K562 (cell line): ENCODE data around the gene COL8A2. TPM values are rescaled to one million over a fixed set of nuclear protein-coding genes. Genes with fewer than 3 reads are reported as not detected.

Experiments used
- ATAC-seq: fragments of 200-7000 bp; cut with Tn5 transposase; 3 replicates; pipeline ENCODE4 v1.9.1; 2020; ENCODE audit warnings: moderate library complexity
- BruUV-seq: library from RNA; stranded (reverse); fragments of 400-500 nt; replicated peaks from 2 replicates; lab custom pipeline; 2021; lab: Mats Ljungman, UMichigan
- CTCF ChIA-PET: fragments of 300-600 bp; formaldehyde crosslinking; extraction: SDS; loops from one replicate; lab custom pipeline; 2021; ENCODE audit warnings: low intra/inter-chr PET ratio; lab: Yijun Ruan, JAX
- POLR2A ChIA-PET: fragments of 300-600, 350-650 bp; sonication (Branson Sonifier 250); formaldehyde crosslinking; extraction: SDS; loops from one replicate; lab custom pipeline; 2021; ENCODE audit warnings: antibody characterized with exemption, inconsistent platforms; lab: Yijun Ruan, JAX
- DNase-seq, 4 experiments: peaks; one replicate each; pipeline versions ENCODE4 v3.0.0 to v3.0.0-alpha.2; 2011 to 2018; ENCODE audit warnings: low spot score in 3 of 4, mixed read lengths in 3 of 4; ENCODE audit errors: extremely low read depth in 1 of 4
- FAIRE-seq: peaks from 2 replicates; lab custom pipeline; 2011; peaks lifted over from hg19 to GRCh38; lab: Jason Lieb, UNC
- H2AFZ ChIP-seq: 2 replicates; pipeline ENCODE4 v1.6.0; 2011; ENCODE audit warnings: low read depth, low read length, control low read depth, inconsistent platforms
- H3K27ac ChIP-seq: fragments of 200-600 bp; 3 replicates; pipeline ENCODE4 v1.8.0; 2011; ENCODE audit warnings: low read depth, mild to moderate bottlenecking, control low read depth, inconsistent platforms, low read length, moderate library complexity, mixed read lengths; ENCODE audit errors: extremely low read depth
- H3K27me3 ChIP-seq, 2 experiments: fragments of 300-600 bp in 1 of 2; 2 replicates in 1 of 2; 3 replicates in 1 of 2; pipeline versions ENCODE4 v1.6.0 to v1.8.0; 2011; ENCODE audit warnings: inconsistent platforms in 2 of 2, low read length in 2 of 2, mild to moderate bottlenecking in 1 of 2, mixed read lengths in 1 of 2, moderate library complexity in 1 of 2; ENCODE audit not compliant: control insufficient read depth in 2 of 2, insufficient read depth in 2 of 2
- H3K36me3 ChIP-seq: fragments of 300-600 bp; 3 replicates; pipeline ENCODE4 v1.8.0; 2011; ENCODE audit warnings: mild to moderate bottlenecking, low read length, inconsistent platforms; ENCODE audit not compliant: control insufficient read depth, insufficient read depth
- H3K4me1 ChIP-seq, 2 experiments: fragments of 200-600 bp in 1 of 2; replicated peaks in 1 of 2; 2 replicates in 1 of 2; 3 replicates in 1 of 2; pipeline versions ENCODE4 v1.5.1 to v1.8.0; 2011; ENCODE audit warnings: inconsistent platforms in 2 of 2, low read length in 2 of 2, mild to moderate bottlenecking in 1 of 2, mixed read lengths in 1 of 2, moderate library complexity in 1 of 2; ENCODE audit not compliant: control insufficient read depth in 2 of 2, insufficient read depth in 2 of 2
- H3K4me2 ChIP-seq: 2 replicates; pipeline ENCODE4 v1.6.1; 2011; ENCODE audit warnings: low read length, control low read depth, inconsistent platforms, mixed read lengths; ENCODE audit not compliant: insufficient read depth
- H3K4me3 ChIP-seq: fragments of 200-600 bp; sonication (generic), shearing (Covaris generic); 2 replicates; pipeline ENCODE4 v1.5.1; 2016; ENCODE audit warnings: control low read depth, inconsistent platforms
- H3K79me2 ChIP-seq: fragments of 200-600 bp; 3 replicates; pipeline ENCODE4 v1.8.0; 2011; ENCODE audit warnings: low read length, inconsistent platforms; ENCODE audit not compliant: control insufficient read depth, insufficient read depth
- H3K9ac ChIP-seq, 2 experiments: 2 replicates each; pipeline versions ENCODE4 v1.6.0 to v1.6.1; 2011; ENCODE audit warnings: low read depth in 2 of 2, low read length in 2 of 2, control low read depth in 1 of 2, inconsistent platforms in 1 of 2, mild to moderate bottlenecking in 1 of 2, mixed read lengths in 1 of 2; ENCODE audit not compliant: insufficient read depth in 1 of 2
- H3K9me1 ChIP-seq: one replicate; pipeline ENCODE4 v1.6.0; 2011; ENCODE audit warnings: inconsistent platforms, mild to moderate bottlenecking, low read length, moderate library complexity; ENCODE audit not compliant: control insufficient read depth, insufficient read depth
- H3K9me3 ChIP-seq: replicated peaks from 2 replicates; pipeline ENCODE4 v1.5.1; 2011; ENCODE audit warnings: low read depth, low read length, inconsistent platforms; ENCODE audit not compliant: control insufficient read depth, insufficient read depth
- H4K20me1 ChIP-seq: replicated peaks from 2 replicates; pipeline ENCODE4 v1.6.1; 2011; ENCODE audit warnings: low read length, inconsistent platforms, mixed read lengths; ENCODE audit not compliant: control insufficient read depth, insufficient read depth
- BRD9 ChIP-seq: fragments of 450-650 bp; IDR thresholded peaks from 2 replicates; pipeline ENCODE4 v1.6.1; 2018; ENCODE audit warnings: low read depth; ENCODE audit not compliant: partially characterized antibody
- EZH2 ChIP-seq: IDR thresholded peaks from 2 replicates; pipeline ENCODE4 v1.6.1; 2012; ENCODE audit warnings: low read depth, mild to moderate bottlenecking, inconsistent platforms, low read length, borderline replicate concordance
- FOXJ2 ChIP-seq: fragments of 200-800 bp; sonication (Bioruptor generic); IDR thresholded peaks from 2 replicates; pipeline ENCODE4 v1.6.1; 2016; ENCODE audit warnings: missing genetic modification characterization, missing compliant biosample characterization
- KAT2B ChIP-seq: IDR thresholded peaks from one replicate; pipeline ENCODE4 v1.6.1; 2012; ENCODE audit warnings: low read depth, mild to moderate bottlenecking, control low read depth, inconsistent platforms, low read length, moderate library complexity
- MCM7 ChIP-seq, 2 experiments: fragments of 450-650 bp; IDR thresholded peaks; 2 replicates each; pipeline ENCODE4 v1.6.1; 2016 to 2018
- RFX5 ChIP-seq: IDR thresholded peaks from 2 replicates; pipeline ENCODE4 v1.6.1; 2011; ENCODE audit warnings: low read depth, mild to moderate bottlenecking, improper control_type of control experiment, low read length
- ZNF444 ChIP-seq: fragments of 250-450 bp; sonication (Bioruptor Pico); IDR thresholded peaks from 2 replicates; pipeline ENCODE4 v1.4.0; 2020; ENCODE audit warnings: mild to moderate bottlenecking, moderate library complexity
- WGBS: fragments of 100-300 bp; shearing (Covaris generic); methylation state at CpG from one replicate; pipeline ENCODE4 v1.1.6; 2016; ENCODE audit warnings: low coverage, mixed read lengths; ENCODE audit not compliant: insufficient coverage; ENCODE audit errors: missing lambda C conversion rate; 5-methylcytosine and 5-hydroxymethylcytosine counted together
- in situ Hi-C: fragments of 300-500 bp; cut with MboI; formaldehyde crosslinking; loops from 4 replicates; pipeline ENCODE4 v1.15.0; 2018; ENCODE audit warnings: inconsistent platforms, mixed read lengths
- intact Hi-C: fragments of 100-400 bp; cut with micrococcal nuclease; formaldehyde crosslinking; loops from 2 replicates; pipeline ENCODE4 v1.14.2; 2022
- polyA plus RNA-seq, 8 experiments: library from polyadenylated mRNA; depleted of rRNA in 4 of 8; stranded (reverse) in 5 of 8; unstranded in 3 of 8; fragments of >200 nt; fragmentation: Nextera tagmentation in 2 of 8; fragmentation: Illumina TruSeq in 1 of 8; extraction: Ambion mirVana in 2 of 8; extraction: Trizol in 1 of 8; gene quantifications; 2 replicates each; pipeline versions ENCODE4 v1.2.1 to v1.2.3, GENCODE V29; 2011 to 2014; ENCODE audit warnings: inconsistent platforms in 1 of 8, missing spikeins in 1 of 8
- total RNA-seq, 7 experiments: library from RNA; depleted of rRNA in 6 of 7; stranded (reverse); fragments of >200 nt in 6 of 7; fragmentation: Illumina TruSeq in 2 of 7; extraction: Trizol in 2 of 7; gene quantifications; 2 replicates each; pipeline versions ENCODE4 v1.2.1 to v1.2.3, GENCODE V29; 2011 to 2021; ENCODE audit warnings: low replicate concordance in 1 of 7
- TF ChIP-seq, protein P1 (sequence below): sonication (generic); formaldehyde crosslinking; IDR thresholded peaks from 2 replicates; pipeline ENCODE4 v1.8.1; 2023; ENCODE audit warnings: missing genetic modification reagents, mild to moderate bottlenecking, borderline replicate concordance
- TF ChIP-seq, protein P2 (sequence below), 2 experiments: fragments of 450-650 bp; IDR thresholded peaks; 2 replicates each; pipeline ENCODE4 v1.6.1; 2016; ENCODE audit warnings: mild to moderate bottlenecking in 2 of 2, borderline replicate concordance in 1 of 2, low read depth in 1 of 2, moderate library complexity in 1 of 2

Gene COL8A2
- total and polyA plus RNA-seq, 9 of the 15 experiments (the other 6 are each of a cell fraction or from before 2014, with no cell fraction given), result 0.03 to 0.14 (median 0.04) TPM; not detected in 5

DNA sequence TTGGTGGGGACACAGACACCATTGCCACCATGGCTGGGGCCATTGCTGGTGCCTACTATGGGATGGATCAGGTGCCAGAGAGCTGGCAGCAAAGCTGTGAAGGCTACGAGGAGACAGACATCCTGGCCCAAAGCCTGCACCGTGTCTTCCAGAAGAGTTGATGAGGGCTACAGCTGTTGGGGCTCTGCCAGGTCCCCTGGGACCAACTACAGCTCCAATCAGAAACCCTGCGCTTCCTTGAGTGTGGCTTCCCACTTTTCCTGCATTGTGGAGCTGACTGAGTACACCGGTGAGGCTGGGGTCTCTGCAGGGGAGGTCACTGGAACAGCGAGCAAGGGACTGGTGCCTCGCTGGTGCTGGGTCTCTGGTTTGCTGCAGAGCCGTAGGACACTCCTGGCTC is 31.8 kb downstream of the COL8A2 start:
- BruUV-seq, result no TSS peak
- peaks cover 5% of the 10 kb centered on the region for H3K9me1 ChIP-seq
- POLR2A ChIA-PET, result interaction anchor here (0.6 to 1.2 kb wide), 6 partner anchors 14 to 276 kb away, joined by 3 to 4 read pairs (median 4); no protein-coding TSS in a partner anchor
- H3K9ac ChIP-seq, result peak overlapping the region in 1 of 2 experiments; percentile 26; a peak in 1 of 4 replicates
- H3K27ac ChIP-seq, result no peak overlapping the region
- ATAC-seq, result no peak
- no peaks in the 10 kb centered on the region for H4K20me1 ChIP-seq
- H3K9me3 ChIP-seq, result no peaks in the 10 kb centered on the region
- H3K4me1 ChIP-seq, result peaks cover 11 to 31% of the 10 kb centered on the region in 2 experiments; a peak in 4 of 5 replicates
- no peak for DNase-seq
- no peak overlapping the region for H2AFZ ChIP-seq
- FAIRE-seq, result no peak
- CTCF ChIA-PET, result no interaction called here
- H3K27me3 ChIP-seq, result no peaks in the 10 kb centered on the region
- no peak overlapping the region for H3K4me2 ChIP-seq
- peaks cover 62% of the 10 kb centered on the region; the same call in 2 of the 3 replicates for H3K36me3 ChIP-seq
- intact Hi-C loops, result no loop called here
- in situ Hi-C loops, result loop anchor here (5.0 kb wide), 1 partner anchor 94 kb away; no protein-coding TSS in a partner anchor
- H3K79me2 ChIP-seq, result peaks cover 21% of the 10 kb centered on the region
- H3K4me3 ChIP-seq, result no peak overlapping the region
- WGBS, result 97% methylated on average over 7 of the region's 7 CpGs
- TF ChIP-seq RFX5 (no peak), EZH2 (no peak), BRD9 (no peak), MCM7 (IDR thresholded peaks at IDR 0.05) (no peak), KAT2B (no peak), ZNF444 (no peak), FOXJ2 (tag) (no peak)
- TF ChIP-seq, protein P1, sequence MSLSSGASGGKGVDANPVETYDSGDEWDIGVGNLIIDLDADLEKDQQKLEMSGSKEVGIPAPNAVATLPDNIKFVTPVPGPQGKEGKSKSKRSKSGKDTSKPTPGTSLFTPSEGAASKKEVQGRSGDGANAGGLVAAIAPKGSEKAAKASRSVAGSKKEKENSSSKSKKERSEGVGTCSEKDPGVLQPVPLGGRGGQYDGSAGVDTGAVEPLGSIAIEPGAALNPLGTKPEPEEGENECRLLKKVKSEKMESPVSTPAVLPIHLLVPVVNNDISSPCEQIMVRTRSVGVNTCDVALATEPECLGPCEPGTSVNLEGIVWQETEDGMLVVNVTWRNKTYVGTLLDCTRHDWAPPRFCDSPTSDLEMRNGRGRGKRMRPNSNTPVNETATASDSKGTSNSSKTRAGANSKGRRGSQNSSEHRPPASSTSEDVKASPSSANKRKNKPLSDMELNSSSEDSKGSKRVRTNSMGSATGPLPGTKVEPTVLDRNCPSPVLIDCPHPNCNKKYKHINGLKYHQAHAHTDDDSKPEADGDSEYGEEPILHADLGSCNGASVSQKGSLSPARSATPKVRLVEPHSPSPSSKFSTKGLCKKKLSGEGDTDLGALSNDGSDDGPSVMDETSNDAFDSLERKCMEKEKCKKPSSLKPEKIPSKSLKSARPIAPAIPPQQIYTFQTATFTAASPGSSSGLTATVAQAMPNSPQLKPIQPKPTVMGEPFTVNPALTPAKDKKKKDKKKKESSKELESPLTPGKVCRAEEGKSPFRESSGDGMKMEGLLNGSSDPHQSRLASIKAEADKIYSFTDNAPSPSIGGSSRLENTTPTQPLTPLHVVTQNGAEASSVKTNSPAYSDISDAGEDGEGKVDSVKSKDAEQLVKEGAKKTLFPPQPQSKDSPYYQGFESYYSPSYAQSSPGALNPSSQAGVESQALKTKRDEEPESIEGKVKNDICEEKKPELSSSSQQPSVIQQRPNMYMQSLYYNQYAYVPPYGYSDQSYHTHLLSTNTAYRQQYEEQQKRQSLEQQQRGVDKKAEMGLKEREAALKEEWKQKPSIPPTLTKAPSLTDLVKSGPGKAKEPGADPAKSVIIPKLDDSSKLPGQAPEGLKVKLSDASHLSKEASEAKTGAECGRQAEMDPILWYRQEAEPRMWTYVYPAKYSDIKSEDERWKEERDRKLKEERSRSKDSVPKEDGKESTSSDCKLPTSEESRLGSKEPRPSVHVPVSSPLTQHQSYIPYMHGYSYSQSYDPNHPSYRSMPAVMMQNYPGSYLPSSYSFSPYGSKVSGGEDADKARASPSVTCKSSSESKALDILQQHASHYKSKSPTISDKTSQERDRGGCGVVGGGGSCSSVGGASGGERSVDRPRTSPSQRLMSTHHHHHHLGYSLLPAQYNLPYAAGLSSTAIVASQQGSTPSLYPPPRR (CRISPR knock-in tag), result no peak
- TF ChIP-seq, protein P2, sequence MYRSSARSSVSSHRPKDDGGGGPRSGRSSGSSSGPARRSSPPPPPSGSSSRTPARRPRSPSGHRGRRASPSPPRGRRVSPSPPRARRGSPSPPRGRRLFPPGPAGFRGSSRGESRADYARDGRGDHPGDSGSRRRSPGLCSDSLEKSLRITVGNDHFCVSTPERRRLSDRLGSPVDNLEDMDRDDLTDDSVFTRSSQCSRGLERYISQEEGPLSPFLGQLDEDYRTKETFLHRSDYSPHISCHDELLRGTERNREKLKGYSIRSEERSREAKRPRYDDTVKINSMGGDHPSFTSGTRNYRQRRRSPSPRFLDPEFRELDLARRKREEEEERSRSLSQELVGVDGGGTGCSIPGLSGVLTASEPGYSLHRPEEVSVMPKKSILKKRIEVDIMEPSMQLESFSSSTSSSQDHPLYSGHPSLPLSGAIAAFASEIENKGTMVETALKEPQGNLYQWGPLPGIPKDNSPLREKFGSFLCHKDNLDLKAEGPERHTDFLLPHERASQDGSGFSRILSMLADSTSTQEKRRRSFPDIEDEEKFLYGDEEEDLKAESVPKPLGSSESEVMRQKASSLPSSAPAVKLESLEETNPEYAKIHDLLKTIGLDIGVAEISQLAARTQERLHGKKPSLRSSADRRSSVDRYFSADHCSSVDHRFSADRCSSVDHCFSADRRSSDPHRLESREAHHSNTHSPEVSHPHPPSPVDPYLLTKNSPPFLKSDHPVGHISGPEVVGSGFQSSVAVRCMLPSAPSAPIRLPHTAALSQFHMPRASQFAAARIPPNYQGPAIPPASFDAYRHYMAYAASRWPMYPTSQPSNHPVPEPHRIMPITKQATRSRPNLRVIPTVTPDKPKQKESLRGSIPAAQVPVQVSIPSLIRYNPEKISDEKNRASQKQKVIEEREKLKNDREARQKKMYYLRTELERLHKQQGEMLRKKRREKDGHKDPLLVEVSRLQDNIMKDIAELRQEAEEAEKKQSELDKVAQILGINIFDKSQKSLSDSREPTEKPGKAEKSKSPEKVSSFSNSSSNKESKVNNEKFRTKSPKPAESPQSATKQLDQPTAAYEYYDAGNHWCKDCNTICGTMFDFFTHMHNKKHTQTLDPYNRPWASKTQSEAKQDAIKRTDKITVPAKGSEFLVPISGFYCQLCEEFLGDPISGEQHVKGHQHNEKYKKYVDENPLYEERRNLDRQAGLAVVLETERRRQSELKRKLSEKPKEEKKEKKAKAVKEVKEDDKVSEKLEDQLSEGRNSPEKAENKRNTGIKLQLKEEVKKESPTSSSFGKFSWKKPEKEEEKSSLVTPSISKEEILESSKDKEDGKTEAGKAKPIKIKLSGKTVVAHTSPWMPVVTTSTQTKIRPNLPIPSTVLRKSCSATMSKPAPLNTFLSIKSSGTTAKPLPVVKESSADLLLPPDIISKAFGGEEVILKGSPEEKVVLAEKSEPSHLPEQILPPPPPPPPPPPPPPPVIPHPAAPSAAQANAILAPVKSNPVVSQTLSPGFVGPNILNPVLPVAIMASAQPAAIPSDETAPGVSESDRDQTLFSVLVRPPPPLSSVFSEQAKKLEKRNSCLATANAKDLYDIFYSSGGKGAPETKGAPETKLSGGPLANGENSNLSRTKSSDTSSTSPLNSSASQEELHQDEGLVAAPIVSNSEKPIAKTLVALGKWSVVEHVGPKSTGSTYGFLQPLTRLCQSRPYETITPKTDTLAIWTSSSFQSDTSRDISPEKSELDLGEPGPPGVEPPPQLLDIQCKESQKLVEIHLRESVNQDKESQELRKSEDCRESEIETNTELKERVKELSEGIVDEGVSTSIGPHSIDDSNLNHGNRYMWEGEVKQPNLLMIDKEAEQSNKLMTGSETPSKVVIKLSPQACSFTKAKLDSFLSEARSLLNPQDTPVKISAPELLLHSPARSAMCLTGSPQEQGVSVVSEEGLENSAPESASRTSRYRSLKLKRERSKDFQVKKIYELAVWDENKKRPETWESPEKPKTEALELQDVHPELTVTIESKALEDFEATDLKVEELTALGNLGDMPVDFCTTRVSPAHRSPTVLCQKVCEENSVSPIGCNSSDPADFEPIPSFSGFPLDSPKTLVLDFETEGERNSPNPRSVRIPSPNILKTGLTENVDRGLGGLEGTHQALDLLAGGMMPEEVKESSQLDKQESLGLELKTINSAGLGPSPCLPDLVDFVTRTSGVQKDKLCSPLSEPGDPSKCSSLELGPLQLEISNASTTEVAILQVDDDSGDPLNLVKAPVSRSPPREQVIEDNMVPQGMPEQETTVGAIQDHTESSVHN (IDR thresholded peaks at IDR 0.05; ENCODE audit: borderline replicate concordance in 1 of 2, low read depth in 1 of 2), result no peak
